UCSD-AML1 (cell line): ENCODE measurements around the gene CBX1.

Experiments used
- DNase-seq: peaks from one replicate; lab custom pipeline; 2025; ENCODE audit not compliant: unreplicated experiment; lab: John Stamatoyannopoulos, UW

The CBX1 gene

GRCh38 chr17:48101012-48101720, at the start of gene CBX1:
Gene CBX1, minus strand, starts transcription at chr17:48101478. Its CDS starts 24,474 bp downstream, at chr17:48077004.
- DNase-seq: peak; percentile 95

DNA sequence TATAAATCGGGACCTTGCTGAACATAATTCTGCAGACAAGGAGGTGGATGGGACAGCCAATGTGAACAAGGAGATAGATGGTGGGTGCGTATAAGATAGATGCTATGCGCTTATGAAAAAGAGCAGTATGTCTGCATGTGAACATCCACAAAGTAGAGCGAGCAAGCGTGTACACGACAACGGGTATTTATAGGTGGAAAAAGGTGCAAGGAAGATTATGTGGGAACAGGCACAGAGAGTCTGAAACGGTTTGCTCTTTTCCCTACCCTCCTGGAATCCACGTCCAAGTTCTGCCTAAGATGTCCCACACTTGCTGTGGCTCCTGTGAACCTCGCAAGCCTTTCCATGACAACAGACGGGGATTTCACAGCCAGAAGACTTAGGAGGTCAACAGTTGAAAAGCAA, 49.3 kb upstream of the CBX1 start:
- DNase-seq: no peak

DNA sequence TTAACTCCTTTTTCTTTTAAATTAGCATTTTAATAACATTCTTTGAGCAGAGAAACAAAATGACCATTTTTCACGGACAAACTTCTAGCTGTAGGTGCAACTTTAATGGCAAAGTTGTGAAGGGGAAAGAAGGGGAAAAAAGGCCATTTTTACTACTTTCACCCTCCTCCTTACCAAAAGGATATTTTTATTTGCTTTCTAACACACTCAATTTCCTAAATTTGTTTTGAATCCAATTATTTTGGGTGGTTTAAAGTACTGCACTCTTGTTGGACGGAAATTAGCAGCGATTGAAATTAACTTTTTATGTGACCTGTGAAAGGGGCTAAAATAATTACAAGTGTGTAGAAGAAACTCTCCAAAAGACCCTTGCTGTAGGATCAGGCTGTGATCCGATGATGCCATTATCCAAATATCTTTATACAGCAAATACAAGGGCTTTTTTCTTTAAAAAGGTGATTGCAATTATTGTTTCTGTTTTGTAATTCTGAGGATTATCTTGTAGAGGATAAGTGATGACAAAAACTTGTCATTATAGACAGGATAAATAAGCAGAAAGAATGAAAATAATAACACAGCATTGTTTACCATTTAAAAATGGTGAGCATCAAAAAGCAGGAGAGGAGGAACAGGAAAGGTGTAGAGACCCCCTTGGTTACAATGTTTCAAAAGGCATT, 48.6 kb upstream of the CBX1 start:
- DNase-seq: no peak

GRCh38 chr17:48148854-48149786, 47.8 kb upstream of the CBX1 start:
- DNase-seq: no peak

DNA sequence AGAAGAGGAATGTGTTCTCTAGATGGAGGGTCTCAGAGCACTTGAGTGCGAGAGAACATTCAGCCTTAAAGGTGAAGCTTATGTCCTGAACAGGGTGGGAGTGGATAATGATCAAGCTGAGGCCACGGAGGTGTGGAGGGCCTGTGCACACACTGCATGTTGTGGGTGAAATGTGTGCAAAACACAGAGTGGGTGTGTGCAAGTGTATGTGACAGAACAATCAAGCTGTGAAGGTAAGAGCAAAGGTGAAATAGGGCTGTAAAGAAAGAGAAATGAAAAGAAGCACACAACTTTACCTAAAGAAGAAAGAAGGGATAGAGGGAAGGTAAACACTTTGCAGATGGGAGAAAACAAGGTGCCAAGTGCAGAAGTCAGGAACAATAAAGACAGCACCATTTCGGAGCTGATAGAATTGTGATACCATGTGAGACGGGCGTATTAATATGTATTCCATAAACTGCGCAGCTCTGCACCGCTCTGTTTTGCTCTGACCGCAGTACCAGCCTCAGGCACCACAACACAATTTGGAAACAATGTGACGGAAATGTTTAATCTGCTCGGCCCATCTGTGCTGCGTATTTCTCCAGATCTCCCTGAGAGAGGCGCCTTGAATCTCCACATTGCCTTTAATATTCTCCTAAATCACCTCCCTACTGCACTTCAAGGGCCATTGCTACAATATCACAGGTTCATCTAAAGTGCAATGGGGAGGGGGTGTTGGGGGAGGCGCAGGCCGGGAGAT, 46.9 kb upstream of the CBX1 start:
- DNase-seq: no peak

- no peak for DNase-seq
These were observed 43.9 kb upstream of the CBX1 start for GRCh38 chr17:48144976-48145798.

GRCh38 chr17:48144231-48144630, 43.0 kb upstream of the CBX1 start:
- DNase-seq: no peak

DNA sequence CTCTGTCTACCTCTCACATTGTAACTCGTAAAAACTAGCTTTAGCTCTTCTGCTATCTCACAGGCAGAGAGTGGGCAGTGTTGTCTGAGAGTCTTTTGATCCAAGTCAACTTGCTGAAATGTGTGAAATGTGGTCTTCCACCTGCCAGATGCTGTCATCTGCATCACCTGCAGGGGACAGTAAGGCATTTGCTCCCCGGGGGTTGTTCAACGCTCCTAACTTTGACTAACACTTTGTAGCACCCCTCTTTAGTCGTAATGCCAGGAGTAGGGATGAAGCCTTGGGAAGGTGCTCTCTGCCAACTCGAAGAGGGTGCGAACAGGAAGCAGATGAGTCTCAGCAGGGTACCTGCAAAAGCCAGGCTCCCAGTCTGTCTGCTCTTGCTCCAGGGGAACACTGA, 42.4 kb upstream of the CBX1 start:
- DNase-seq: no peak

DNA sequence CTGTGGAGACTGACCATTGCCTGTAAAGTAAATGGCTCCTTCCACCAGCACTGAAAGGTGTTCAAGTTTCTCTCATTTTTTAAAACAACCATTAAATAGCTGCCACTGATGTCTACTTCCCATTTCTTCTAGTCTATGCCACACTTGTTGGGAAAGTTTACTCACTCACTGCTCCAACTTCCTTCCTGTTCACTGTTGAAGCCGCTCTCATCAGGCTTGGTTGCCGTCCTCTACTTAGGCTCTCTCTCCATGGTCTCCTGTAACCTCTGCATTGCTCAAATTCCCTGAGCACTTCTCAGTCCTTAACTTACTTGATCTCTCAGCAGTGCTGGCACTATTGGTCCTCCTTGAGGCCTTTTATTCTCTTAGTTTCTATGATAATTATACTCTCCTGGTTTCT, 38.7 kb upstream of the CBX1 start:
- DNase-seq: no peak

- DNase-seq: no peak
These were observed 36.4 kb upstream of the CBX1 start for GRCh38 chr17:48137656-48138055.

- DNase-seq: no peak
These were observed 33.7 kb upstream of the CBX1 start for GRCh38 chr17:48134912-48135480.

GRCh38 chr17:48132385-48132784, 31.1 kb upstream of the CBX1 start:
- DNase-seq: no peak

DNA sequence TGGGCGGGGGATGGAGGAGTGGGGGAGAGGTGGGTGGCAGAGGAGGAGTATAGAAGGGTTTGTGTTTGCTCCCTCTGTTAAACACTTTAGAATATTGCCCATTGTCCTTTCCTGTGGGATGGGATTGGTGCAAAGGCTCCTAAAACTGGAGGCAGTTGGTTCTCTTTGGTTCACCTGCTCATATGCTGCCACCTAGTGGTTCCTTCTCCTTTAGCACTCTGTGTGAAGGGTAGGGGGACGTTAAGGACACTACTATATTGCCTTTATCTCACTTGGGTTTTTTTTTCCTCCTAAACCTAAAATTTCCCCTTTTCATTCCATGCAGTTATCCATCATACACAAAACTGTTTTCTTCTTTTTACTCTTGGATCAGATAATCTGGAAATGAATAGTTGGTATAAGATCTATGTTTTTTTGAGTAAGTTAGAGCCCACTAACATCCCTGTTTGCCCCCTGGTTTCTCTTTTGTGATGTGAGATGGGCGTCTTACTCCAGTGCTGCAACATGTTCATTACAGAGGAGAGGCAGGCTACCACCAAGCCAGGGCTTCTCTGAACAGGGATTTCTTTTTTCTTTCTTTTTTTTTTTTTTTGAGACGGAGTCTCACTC, 30.0 kb upstream of the CBX1 start:
- no peak for DNase-seq

DNA sequence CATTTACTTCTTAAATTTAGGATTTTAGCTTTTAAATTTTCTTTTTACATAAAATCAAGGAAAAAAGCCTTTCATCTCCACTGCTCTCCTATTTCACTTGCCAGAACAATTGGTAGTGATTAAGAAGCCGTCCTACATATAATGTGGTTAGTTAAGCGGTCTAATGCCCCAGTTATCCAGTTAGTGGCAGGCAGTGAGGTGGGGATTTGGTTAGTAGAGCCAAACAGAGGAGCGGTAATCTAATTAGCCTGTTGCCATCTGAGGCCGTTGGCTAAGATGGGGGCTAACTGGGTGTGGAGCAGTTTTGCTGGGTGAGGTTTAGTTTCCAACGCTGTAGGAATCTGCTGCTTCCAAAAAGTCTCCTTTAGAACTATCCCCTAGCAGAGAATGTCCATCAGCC, 28.7 kb upstream of the CBX1 start:
- no peak for DNase-seq

GRCh38 chr17:48128400-48128799, 27.1 kb upstream of the CBX1 start:
- no peak for DNase-seq

DNA sequence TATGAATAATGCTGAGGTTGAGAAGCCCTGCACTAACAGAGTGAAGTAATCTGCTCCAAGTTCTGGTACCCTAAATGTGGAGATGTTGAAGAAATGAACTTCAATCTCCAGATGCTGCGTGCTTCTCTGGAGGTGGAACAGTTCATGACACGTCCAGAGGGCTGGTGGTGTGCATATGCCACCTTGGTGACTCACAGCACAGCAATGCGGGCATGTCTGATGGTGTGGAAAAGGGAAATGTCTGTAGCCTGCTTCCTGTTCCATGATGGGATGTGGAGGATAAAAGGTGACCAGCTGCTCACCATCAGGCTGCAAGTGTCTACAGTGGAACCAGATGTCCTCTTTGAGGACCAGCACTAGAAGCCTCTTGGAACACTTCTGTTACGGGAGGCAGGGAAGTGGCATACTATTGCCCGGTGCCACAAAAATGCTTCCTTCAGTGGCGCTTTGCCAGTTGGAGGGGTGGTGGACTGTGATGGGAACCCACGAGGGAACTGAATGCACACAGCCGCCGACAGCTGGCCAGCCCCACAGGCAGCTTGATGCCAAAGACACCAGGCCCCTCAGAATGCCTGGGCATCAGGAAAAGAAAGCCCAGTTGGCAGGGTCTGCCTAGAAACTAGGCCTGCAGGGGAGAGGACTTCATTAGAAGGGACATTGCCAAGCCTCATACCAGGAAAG, 26.2 kb upstream of the CBX1 start:
- DNase-seq: no peak

DNA sequence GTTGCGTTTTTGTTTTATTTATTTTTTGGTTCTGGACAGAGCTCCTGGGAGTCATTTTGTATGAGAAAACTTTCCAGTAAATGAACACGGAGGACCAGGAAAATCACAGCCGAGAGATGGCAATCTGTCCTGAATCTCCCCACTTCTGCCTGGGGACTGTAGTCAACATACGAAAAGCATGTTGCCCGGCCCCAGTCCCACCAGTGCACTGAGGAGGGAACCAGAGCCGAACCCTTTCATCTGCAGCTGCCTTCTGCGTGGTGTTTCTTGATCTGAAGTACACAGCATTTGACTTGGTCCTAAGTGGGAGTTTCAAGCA, 25.2 kb upstream of the CBX1 start:
- DNase-seq: no peak

DNA sequence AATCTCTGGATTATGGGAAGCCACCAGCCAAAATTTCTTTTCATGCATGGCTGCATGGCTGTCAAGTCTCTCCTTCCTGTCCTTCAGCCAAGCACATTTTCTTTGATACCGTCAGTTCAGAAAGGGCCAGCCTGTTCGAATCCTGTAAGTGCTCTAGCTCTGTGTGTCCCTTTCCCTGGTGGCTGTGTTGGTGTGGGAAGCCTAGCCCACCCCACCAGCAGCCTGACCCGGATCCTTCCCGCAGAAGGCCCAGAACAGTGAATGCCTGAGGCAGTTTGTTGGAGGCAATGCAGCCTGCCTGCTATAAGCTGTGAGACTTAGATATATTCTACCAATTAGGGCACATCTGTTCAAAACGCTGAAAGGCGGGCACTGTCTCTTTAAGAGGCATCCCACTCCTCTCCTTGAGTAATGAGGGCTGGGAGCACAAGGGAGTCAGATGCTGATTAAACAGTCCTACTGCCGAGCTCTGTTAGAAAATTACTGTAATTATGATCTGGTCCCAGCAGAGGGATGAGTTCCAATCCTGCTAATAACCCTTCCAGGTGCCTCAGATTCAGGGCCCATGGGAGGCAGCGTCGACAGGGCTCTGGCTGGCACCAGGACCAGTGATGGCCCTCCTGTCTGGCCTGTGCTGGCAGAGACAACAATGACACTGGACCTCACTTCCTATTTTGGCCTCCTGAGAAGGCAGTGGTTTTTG, 24.7 kb upstream of the CBX1 start:
- no peak for DNase-seq
